Endothelial cell (in vitro differentiated cells): ENCODE data around the gene TUBGCP3. TPM values are rescaled to one million over a fixed set of nuclear protein-coding genes. Genes with fewer than 3 reads are reported as not detected.
"Not testable (repeated sequence)": the region's sequence is repeated elsewhere in the genome, so short reads cannot be mapped to it uniquely, and the experiment has no call there.

Experiments
- DNase-seq: peaks from one replicate; pipeline ENCODE4 v3.0.0; 2021; ENCODE audit warnings: low spot score
- H3K27ac Mint-ChIP-seq: one replicate; pipeline ENCODE4 v1.8.0; 2021; ENCODE audit warnings: mixed read lengths, inconsistent platforms; ENCODE audit not compliant: unreplicated experiment
- H3K27me3 Mint-ChIP-seq: one replicate; pipeline ENCODE4 v1.8.0; 2021; ENCODE audit warnings: mild to moderate bottlenecking, moderate library complexity, mixed read lengths, inconsistent platforms; ENCODE audit not compliant: unreplicated experiment
- H3K36me3 Mint-ChIP-seq: one replicate; pipeline ENCODE4 v1.8.0; 2021; ENCODE audit warnings: mild to moderate bottlenecking, low read depth, mixed read lengths, inconsistent platforms; ENCODE audit not compliant: unreplicated experiment
- H3K4me1 Mint-ChIP-seq: one replicate; pipeline ENCODE4 v1.8.0; 2021; ENCODE audit warnings: mild to moderate bottlenecking, mixed read lengths, inconsistent platforms; ENCODE audit not compliant: unreplicated experiment
- H3K4me3 Mint-ChIP-seq: one replicate; pipeline ENCODE4 v1.8.0; 2021; ENCODE audit warnings: mild to moderate bottlenecking, mixed read lengths, inconsistent platforms; ENCODE audit not compliant: unreplicated experiment
- H3K9me3 Mint-ChIP-seq: one replicate; pipeline ENCODE4 v1.8.0; 2021; ENCODE audit warnings: mixed read lengths, inconsistent platforms; ENCODE audit not compliant: unreplicated experiment
- CTCF ChIP-seq: fragments of 200-600 bp; sonication (generic); IDR thresholded peaks from one replicate; pipeline ENCODE4 v1.5.0; 2021; ENCODE audit warnings: antibody characterized with exemption; ENCODE audit not compliant: unreplicated experiment
- total RNA-seq: library from RNA; stranded (reverse); fragmentation: NEBNext Ultra II Directional; extraction: Animal tissue kit (Norgen Biotek cat#: 25700); gene quantifications from one replicate; pipeline ENCODE4 v1.2.1, GENCODE V29; 2021; ENCODE audit not compliant: unreplicated experiment

Gene TUBGCP3
- total RNA-seq, 1 donor from 2014 or later: 26.8 TPM

- no peak for TF ChIP-seq CTCF
- no peak overlapping the region for H3K4me3 Mint-ChIP-seq
Observed at GRCh38 chr13:112634102-112634501, 46.1 kb upstream of the TUBGCP3 start.

GRCh38 chr13:112630226-112630625 is 42.3 kb upstream of the TUBGCP3 start:
- H3K4me3 Mint-ChIP-seq, H3K4me1 Mint-ChIP-seq, H3K9me3 Mint-ChIP-seq, H3K36me3 Mint-ChIP-seq, H3K27ac Mint-ChIP-seq, H3K27me3 Mint-ChIP-seq, DNase-seq: not testable (repeated sequence)

More at GRCh38 chr13:112634102-112634501, 46.1 kb upstream of the TUBGCP3 start:
- DNase-seq: no peak
- Mint-ChIP-seq H3K27me3 (no peaks in the 10 kb centered on the region), H3K36me3 (no peaks in the 10 kb centered on the region), H3K4me1 (peaks cover 3% of the 10 kb centered on the region), H3K9me3 (no peaks in the 10 kb centered on the region), H3K27ac (no peak overlapping the region)

GRCh38 chr13:112629161-112629560 is 41.2 kb upstream of the TUBGCP3 start:
- TF ChIP-seq CTCF: no peak
- H3K27me3 Mint-ChIP-seq: peaks cover 5% of the 10 kb centered on the region
- no peak overlapping the region for H3K27ac Mint-ChIP-seq
- no peaks in the 10 kb centered on the region for H3K36me3 Mint-ChIP-seq
- H3K9me3 Mint-ChIP-seq: no peaks in the 10 kb centered on the region
- H3K4me1 Mint-ChIP-seq: no peaks in the 10 kb centered on the region
- no peak for DNase-seq
- H3K4me3 Mint-ChIP-seq: no peak overlapping the region

- H3K27me3 Mint-ChIP-seq, H3K4me1 Mint-ChIP-seq, H3K27ac Mint-ChIP-seq, H3K36me3 Mint-ChIP-seq, DNase-seq, H3K4me3 Mint-ChIP-seq, H3K9me3 Mint-ChIP-seq: not testable (repeated sequence)
Observed at GRCh38 chr13:112627613-112628012, 39.7 kb upstream of the TUBGCP3 start.

- H3K27ac Mint-ChIP-seq: no peak overlapping the region
- no peak for TF ChIP-seq CTCF
- H3K27me3 Mint-ChIP-seq: peaks cover 7% of the 10 kb centered on the region
- no peak overlapping the region for H3K4me3 Mint-ChIP-seq
- H3K36me3 Mint-ChIP-seq: no peaks in the 10 kb centered on the region
- DNase-seq: no peak
- no peaks in the 10 kb centered on the region for H3K4me1 Mint-ChIP-seq
- H3K9me3 Mint-ChIP-seq: no peaks in the 10 kb centered on the region
Observed at GRCh38 chr13:112627161-112627560, 39.2 kb upstream of the TUBGCP3 start.

GRCh38 chr13:112626761-112627160 is 38.8 kb upstream of the TUBGCP3 start:
- no peaks in the 10 kb centered on the region for H3K9me3 Mint-ChIP-seq
- H3K27me3 Mint-ChIP-seq: peaks cover 7% of the 10 kb centered on the region
- no peak overlapping the region for H3K4me3 Mint-ChIP-seq
- H3K4me1 Mint-ChIP-seq: no peaks in the 10 kb centered on the region
- DNase-seq: no peak
- no peak overlapping the region for H3K27ac Mint-ChIP-seq
- TF ChIP-seq CTCF: no peak
- H3K36me3 Mint-ChIP-seq: no peaks in the 10 kb centered on the region
